HL-60 (cell line): ENCODE results near the gene MED9.

Source experiments
- DNase-seq, 2 experiments: peaks; one replicate each; pipeline ENCODE4 v3.0.0-alpha.2; 2010 to 2020; ENCODE audit warnings: low read depth in 1 of 2, low spot score in 1 of 2
- H3K27ac ChIP-seq: fragments of 250-450 bp; sonication (Bioruptor Pico); replicated peaks from 2 replicates; pipeline ENCODE4 v1.5.1; 2020; ENCODE audit warnings: mild to moderate bottlenecking, moderate library complexity
- H3K27me3 ChIP-seq: fragments of 250-450 bp; sonication (Bioruptor Pico); 2 replicates; pipeline ENCODE4 v1.5.1; 2021; ENCODE audit warnings: mild to moderate bottlenecking, moderate library complexity; ENCODE audit not compliant: insufficient read depth, poor library complexity, severe bottlenecking
- H3K4me3 ChIP-seq: replicated peaks from 2 replicates; pipeline ENCODE4 v1.5.1; 2011; ENCODE audit warnings: mild to moderate bottlenecking, control low read depth, low read length; ENCODE audit not compliant: insufficient read depth
- GABPA ChIP-seq: IDR thresholded peaks from 2 replicates; pipeline ENCODE4 v1.6.1; 2012; ENCODE audit warnings: low read depth
- POLR2AphosphoS5 ChIP-seq: IDR thresholded peaks from 2 replicates; pipeline ENCODE4 v1.6.1; 2012; ENCODE audit warnings: low read depth
- SPI1 ChIP-seq: IDR thresholded peaks from 2 replicates; pipeline ENCODE4 v1.6.1; 2012; ENCODE audit warnings: low read depth, mild to moderate bottlenecking, borderline replicate concordance
- TF ChIP-seq, protein P1 (sequence below): IDR thresholded peaks from 2 replicates; pipeline ENCODE4 v1.6.1; 2012; ENCODE audit warnings: low read depth; ENCODE audit not compliant: insufficient replicate concordance
- TF ChIP-seq, protein P2 (sequence below): IDR thresholded peaks from one replicate; pipeline ENCODE4 v1.5.1; 2011; ENCODE audit warnings: low read length, control low read depth, inconsistent platforms; ENCODE audit not compliant: insufficient read depth

Gene MED9

DNA sequence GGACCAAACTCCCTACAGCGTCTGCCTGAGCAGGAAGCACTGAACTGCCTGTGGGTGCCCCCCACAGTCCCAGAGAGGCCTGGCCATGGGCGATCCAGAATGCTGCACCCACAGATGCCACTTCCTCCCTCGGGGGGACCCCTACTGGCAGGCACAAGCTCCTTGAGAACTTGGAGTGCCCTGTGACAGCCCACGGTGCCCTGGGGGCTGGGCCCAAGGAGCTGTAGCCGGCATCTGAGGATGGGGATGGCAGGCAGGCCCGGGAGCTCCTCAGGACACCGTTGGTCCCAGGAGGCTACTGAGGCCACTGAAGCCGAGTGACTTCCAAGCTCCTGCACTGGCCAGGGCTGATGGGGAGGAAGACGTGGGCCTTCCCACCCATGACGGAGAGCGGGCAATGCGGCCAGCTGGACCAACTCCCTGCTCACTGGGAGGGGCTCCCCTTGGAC is 34.5 kb downstream of the MED9 start:
- Histone ChIP-seq H3K27me3 (no peaks in the 10 kb centered on the region), H3K4me3 (no peak overlapping the region), H3K27ac (peak overlapping the region; percentile 38)
- TF ChIP-seq SPI1 (peak; percentile 50; the same call in 1 of the 2 replicates), GABPA (no peak), POLR2AphosphoS5 (no peak)
- TF ChIP-seq, protein P1, sequence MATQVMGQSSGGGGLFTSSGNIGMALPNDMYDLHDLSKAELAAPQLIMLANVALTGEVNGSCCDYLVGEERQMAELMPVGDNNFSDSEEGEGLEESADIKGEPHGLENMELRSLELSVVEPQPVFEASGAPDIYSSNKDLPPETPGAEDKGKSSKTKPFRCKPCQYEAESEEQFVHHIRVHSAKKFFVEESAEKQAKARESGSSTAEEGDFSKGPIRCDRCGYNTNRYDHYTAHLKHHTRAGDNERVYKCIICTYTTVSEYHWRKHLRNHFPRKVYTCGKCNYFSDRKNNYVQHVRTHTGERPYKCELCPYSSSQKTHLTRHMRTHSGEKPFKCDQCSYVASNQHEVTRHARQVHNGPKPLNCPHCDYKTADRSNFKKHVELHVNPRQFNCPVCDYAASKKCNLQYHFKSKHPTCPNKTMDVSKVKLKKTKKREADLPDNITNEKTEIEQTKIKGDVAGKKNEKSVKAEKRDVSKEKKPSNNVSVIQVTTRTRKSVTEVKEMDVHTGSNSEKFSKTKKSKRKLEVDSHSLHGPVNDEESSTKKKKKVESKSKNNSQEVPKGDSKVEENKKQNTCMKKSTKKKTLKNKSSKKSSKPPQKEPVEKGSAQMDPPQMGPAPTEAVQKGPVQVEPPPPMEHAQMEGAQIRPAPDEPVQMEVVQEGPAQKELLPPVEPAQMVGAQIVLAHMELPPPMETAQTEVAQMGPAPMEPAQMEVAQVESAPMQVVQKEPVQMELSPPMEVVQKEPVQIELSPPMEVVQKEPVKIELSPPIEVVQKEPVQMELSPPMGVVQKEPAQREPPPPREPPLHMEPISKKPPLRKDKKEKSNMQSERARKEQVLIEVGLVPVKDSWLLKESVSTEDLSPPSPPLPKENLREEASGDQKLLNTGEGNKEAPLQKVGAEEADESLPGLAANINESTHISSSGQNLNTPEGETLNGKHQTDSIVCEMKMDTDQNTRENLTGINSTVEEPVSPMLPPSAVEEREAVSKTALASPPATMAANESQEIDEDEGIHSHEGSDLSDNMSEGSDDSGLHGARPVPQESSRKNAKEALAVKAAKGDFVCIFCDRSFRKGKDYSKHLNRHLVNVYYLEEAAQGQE = no peak
- peak in 1 of 2 experiments; percentile 21 for DNase-seq

DNA sequence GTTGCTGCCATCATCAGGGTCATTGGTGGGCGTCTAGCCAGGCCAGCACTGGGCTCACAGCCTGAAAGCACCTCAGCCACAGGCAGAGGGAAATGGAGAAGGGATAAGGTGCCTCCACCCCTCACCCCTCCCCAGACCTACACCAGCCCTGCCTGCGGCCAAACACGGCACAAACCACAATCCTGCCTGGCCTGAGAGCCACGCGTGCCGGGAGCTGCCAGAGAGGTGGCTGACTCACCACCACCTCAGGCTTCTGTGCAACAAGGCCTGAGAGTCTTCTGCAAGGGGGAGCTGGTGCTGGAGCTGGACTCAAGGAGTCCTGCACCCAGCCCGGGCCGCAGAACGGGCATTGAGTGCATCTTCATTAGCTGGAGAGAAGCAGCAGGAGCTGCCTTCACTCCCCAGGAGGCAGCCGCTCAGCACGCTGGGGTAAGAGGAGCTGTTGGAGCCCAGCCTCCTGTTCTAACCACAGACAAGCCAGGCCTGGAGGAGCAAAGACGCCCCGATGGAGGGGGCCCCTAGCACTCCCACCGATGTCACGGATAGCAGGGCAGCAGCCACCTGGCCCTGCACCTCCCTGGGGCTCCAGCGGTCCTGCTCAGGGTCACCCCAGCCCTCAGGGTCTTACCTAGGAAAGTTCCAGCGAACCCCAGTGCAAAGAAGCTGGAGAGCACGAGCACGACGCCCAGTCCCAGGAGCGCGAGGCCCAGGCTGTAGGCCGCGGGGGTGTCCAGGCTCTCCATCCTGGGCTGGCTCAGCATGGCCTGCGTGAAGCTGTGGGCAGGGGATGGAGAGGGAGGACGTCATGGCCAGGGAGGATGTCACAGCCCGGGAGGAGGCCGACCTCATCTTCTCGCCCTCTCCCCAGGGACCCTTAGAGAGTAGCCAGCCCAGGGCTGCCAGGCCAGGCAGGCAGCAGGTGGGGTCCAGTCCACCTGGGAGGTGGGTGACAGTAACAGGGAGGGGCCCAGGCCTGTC is 35.4 kb downstream of the MED9 start:
- TF ChIP-seq, protein P2, sequence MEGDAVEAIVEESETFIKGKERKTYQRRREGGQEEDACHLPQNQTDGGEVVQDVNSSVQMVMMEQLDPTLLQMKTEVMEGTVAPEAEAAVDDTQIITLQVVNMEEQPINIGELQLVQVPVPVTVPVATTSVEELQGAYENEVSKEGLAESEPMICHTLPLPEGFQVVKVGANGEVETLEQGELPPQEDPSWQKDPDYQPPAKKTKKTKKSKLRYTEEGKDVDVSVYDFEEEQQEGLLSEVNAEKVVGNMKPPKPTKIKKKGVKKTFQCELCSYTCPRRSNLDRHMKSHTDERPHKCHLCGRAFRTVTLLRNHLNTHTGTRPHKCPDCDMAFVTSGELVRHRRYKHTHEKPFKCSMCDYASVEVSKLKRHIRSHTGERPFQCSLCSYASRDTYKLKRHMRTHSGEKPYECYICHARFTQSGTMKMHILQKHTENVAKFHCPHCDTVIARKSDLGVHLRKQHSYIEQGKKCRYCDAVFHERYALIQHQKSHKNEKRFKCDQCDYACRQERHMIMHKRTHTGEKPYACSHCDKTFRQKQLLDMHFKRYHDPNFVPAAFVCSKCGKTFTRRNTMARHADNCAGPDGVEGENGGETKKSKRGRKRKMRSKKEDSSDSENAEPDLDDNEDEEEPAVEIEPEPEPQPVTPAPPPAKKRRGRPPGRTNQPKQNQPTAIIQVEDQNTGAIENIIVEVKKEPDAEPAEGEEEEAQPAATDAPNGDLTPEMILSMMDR = no peak
- TF ChIP-seq, protein P1 = no peak
- TF ChIP-seq POLR2AphosphoS5 (no peak), GABPA (no peak), SPI1 (no peak)
- peak overlapping the region; percentile 76 for H3K27ac ChIP-seq
- H3K27me3 ChIP-seq = no peaks in the 10 kb centered on the region
- peak; percentile 74 to 89 for DNase-seq
- H3K4me3 ChIP-seq = no peak overlapping the region

DNA sequence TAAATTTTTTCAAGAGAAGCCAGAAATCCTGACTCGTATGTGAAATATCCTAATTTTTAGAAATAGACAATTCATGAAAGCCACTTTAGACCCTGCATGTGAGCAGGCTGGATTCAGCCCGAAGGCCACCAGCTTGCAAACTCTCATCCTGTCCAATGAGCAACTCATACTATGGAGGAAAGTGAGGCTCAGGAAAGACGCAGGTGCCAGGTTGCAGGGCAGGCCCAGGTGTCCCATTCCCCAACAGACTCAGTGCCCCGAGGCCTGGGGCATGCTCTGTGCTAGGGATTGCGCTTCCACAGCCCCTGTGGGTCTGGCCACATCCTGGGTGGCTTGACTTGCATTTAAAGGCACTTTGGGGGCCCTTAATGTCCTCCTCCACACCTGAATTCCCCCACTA is 36.1 kb downstream of the MED9 start:
- TF ChIP-seq, protein P1 = no peak
- TF ChIP-seq, protein P2 = no peak
- TF ChIP-seq GABPA = no peak
- no peak for TF ChIP-seq SPI1
- TF ChIP-seq POLR2AphosphoS5 = no peak
- Histone ChIP-seq H3K27ac (peak overlapping the region; percentile 76), H3K27me3 (no peaks in the 10 kb centered on the region), H3K4me3 (no peak overlapping the region)
- DNase-seq = no peak
